GM18909 (cell line): ENCODE results near the gene HES3.

ENCODE experiments used
- ATAC-seq: cut with Tn5 transposase; IDR thresholded peaks from one replicate; pipeline ENCODE4 v1.9.1; 2021; ENCODE audit warnings: mild to moderate bottlenecking; ENCODE audit not compliant: unreplicated experiment, poor library complexity

Gene HES3

GRCh38 chr1:6274622-6275139 lies 30.7 kb downstream of the HES3 start:
- no peak for ATAC-seq

DNA sequence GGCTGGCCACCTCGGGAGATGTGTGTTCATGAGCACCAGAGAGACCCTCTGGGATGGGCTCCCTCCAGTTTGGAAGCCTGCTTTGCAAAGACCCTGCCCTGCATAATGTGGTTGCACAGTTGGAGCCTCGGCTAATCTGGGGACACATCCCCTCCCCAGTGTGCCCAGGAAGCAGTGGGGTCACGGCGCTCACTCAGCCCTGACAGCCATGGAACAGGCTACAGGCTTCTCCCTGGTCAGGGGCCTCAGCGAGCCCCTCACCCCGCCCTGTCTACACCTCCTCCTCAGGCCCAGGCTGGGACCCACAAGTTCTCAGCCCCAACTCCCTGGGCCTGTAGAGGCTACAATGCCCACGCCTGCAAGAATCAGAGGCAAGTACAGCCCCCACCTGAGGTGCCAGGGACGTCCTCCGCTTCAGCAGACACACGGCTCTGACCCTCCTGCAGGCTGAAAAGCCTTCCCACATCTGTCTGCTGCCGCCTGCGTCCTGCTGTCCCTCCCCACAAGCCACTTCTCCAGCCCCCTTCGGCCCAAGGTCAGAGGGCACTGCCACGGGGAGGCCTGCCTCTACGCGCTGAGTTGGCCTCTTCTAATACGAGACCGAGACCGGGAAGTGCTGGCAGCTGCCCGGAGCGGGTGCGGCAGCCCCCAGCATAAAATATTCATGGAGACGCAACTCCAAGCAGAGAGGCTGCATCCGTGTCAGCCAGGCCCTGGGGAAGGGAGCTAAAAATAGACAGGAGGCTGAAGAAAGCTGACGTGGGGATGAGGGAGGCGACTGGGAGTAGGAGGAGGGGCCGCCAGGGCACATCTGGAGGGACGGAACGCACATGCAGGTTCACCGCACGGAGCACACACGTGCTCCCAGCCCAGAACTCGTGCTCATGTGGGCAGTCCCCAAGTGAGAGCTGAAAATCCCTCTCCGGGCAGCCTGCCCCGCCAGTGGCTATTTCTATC lies 32.1 kb downstream of the HES3 start:
- no peak for ATAC-seq

- ATAC-seq = no peak
Observed at GRCh38 chr1:6276811-6277555, 33.0 kb downstream of the HES3 start.

DNA sequence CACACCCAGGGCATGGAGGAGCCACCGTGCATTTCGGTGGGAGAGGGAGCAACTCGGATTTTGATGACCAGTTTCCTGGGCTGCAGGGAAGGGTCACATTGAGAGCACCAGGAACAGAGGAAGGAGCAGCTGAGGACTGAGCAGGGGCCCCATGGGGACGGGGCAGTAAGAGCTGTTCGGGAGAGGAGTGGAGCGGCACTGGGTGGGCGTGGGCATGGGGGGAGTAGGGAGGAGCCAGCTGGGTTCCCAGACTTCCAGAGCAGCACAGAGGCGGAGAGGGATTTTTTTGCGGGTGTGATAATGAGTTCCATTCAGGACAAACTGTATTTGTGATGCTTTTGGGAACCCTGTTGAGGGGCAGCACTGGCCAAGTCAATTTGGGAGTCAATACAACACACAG lies 34.3 kb downstream of the HES3 start:
- no peak for ATAC-seq

DNA sequence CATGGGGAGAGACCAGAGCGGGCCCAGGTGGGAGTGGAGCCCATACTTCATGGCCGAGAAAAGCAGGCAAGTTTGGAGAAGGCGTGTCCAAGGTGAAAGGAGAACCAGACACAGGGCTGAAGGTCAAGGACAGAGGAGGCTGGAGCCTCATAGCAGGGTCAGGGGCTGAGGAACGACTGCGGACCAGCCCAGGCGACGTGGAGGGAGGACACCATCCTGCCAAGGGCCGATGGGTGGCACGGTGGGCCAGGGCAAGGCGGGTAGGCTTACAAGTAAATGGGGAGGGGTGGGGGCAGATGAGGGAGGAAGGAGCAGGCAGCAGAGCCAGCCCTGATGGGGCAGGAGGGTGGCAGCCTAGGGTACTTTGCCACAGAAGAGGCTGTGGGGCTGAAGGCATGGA lies 35.1 kb downstream of the HES3 start:
- ATAC-seq = no peak

DNA sequence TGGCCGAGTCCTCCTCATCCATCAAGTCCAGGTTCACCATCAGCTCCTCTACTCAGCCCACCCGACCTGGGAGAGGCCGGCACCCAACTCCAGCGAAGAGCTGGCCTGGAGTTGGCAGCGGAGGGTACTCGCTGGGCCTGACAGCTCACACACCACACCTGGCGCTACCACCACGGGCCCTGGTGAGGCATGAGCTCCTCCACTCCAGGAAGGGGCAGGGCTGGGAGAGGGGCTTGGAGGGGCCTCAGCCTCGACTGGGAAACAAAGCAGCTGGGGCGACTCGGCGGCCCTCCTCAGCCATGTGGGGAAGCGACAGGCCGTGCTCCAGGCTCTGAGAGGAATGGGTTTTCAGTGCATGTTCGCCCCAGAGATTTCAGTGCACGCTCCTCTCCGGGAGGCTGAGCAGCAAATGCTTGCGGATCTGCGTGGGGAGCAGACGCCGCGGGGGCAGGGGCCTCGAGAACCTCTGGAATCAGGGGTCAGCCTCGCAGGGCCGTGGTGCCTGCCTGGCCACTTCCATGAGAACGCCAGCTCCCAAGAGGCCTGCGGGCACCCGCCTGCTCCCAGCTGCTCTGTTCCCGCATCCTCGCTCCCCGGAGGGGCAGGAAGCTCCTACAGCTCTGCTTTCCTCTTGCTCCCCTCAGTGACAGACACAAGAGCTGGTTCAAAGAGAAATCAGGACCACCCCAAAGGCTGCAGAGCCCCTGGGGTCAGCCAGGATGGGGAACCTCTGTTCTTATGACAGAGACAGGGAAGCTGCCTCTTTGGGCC lies 35.8 kb downstream of the HES3 start:
- no peak for ATAC-seq

- no peak for ATAC-seq
Observed at GRCh38 chr1:6280761-6281451, 36.9 kb downstream of the HES3 start.

DNA sequence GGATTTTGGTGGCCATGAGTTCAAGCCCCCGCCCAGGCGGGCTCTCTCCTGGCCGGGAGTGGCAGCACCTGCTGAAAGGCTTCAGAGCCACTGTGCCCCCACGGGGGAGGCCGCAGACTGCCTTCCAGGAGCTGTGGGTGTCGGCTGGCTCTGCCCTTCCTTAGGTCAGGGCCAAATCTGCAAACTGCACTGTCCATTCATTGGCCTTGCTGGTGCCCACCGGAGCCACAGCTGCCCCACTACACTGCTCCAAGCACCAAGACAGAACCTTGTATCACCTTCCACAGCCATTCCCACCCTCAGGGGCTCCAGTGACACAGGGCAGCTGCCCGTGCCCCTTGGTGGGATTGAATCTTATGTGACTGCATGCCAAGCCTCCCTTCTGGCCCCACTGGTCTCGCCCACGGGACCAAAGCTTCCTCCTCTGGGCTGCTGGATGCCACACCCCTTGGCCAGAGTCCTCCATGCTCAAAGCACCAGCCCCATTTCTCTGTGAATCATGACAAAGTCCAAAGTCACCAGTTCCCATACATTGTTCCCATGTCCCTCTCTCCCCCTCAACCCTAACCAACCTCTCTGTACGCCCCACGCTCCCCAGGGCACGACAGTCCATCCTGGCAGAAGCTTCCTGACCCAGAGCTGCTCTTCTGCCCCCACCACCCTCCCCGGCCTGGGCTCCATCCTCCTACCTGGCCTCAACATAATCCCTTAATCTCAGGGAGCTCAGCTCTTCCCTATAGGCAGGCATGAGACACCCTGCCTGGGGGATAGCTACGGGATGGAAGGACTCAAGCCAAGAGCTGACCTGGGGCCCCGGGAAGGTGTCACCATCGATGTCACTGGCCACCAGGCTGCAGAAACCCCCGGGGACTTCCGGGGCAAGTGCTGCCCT lies 37.8 kb downstream of the HES3 start:
- ATAC-seq = no peak

DNA sequence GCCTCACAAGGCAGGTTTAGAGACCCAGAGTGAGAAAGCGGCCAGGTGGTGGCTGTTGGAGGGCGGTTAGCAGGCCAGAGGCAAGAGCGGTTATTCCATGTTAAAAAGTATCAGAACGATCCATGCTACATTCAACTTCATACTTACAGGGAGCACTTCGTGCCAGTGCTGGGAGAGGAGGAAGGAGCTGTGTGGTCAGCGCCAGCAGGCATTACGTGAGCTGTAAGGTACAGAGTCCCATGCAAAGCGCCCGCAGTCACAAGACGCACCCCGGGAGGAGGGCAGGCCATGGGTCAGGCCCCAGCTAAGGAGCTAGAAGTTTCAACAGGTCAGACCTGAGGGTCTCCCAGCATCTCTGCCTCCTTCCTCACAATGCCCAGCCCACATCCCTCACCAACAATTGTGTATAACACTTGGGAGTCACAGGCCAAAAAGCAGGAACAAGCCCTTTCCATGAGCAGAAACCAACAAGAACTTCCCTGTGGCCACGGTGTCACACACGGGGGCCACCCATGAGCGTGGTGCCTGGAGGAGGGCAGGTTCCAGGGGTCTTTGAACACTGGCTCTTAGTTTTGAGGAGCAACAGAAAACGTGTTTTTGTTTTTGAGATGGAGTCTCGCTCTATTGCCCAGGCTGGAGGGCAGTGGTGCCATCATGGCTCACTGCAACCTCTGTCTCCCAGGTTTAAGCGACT lies 38.7 kb downstream of the HES3 start:
- ATAC-seq = no peak

DNA sequence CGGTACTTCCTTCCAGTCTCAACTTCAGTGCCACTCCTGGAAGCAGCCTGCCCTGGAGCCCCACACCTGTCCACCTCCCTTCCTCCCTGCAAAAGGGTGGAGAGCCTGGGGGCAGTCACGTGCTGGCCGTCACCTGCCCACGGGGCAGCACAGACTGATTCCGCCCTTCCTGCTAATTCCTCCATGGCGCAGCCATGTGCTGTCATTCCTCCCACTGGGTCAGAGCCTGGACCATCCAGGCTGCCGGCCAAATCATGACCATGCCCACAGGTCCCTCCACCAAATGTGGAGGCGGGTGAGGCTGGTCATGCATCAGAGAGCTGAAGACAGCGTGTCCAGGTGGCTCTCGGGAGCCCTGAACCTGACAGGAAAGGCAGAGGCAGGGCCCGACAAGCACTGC lies 41.4 kb downstream of the HES3 start:
- no peak for ATAC-seq

- ATAC-seq = no peak
Observed at GRCh38 chr1:6286266-6286665, 42.3 kb downstream of the HES3 start.

DNA sequence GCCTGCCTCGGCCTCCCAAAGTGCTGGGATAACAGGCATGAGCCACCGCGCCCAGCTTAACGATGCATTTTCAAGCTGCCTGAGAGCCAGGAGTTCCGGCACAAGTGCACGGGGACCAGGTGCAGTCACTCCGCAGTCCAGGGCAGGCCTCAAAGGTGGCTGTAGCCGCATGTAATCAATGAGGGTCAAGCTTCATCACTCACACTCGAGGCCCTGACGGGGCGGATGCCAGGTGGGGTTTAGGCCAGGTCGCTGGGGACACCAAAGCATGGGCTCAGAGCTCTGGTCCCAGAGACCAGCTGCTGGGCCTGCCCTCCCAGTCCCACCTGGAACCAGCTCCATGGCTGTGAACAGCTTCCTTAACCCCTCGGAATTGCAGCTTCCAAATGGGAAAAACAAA lies 43.0 kb downstream of the HES3 start:
- no peak for ATAC-seq

- ATAC-seq = no peak
Observed at GRCh38 chr1:6287431-6287886, 43.5 kb downstream of the HES3 start.

DNA sequence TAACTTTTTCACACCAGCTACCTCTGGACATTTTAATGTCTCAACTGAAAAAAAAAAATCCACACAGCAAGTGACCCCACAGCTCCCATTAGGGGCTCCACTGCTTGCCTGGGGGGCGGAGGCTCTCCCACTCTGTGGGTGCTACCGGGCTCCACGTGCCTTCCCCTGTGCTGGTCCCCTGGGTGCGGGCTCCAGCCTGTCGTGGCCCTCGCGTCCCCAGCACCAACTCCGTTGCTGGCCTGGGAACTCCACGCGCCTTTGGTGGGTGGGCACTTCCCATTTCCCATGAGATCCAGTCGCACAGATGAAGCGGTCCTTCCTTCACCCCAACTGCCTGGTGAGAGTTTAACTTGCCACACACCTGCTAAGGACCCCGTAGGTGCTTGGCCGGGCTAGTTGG lies 44.0 kb downstream of the HES3 start:
- ATAC-seq = no peak

GRCh38 chr1:6288665-6289064 lies 44.7 kb downstream of the HES3 start:
- no peak for ATAC-seq

DNA sequence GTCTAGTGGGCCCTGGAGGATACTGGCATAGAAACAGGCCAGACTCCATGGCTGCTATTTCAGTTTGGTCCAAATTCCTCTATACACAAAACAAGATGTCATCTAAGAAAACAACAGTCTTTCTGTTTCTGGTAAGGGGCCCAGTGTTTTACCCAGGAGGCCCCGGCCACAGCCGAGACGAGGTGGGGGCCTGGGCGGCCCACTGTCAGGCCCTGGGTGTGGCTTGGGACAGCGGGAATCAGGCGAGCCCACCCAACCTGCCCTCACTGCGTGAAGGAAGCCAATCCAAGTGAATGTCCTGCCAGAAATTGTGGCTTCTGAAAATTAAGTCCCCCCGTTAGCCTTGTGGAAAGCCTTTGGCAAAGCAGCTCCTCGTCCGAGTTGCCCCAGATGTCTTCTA lies 48.1 kb downstream of the HES3 start:
- ATAC-seq = no peak

- ATAC-seq = no peak
Observed at GRCh38 chr1:6294080-6294889, 50.3 kb downstream of the HES3 start.
